Activated CD4-positive, alpha-beta T cell treated with anti-CD3 and anti-CD28 coated beads for 1 hour (primary cell): ENCODE data around the gene USP19.

Experiments
- DNase-seq: peaks from one replicate; pipeline ENCODE4 v3.0.0-alpha.2; 2020

USP19 gene

DNA sequence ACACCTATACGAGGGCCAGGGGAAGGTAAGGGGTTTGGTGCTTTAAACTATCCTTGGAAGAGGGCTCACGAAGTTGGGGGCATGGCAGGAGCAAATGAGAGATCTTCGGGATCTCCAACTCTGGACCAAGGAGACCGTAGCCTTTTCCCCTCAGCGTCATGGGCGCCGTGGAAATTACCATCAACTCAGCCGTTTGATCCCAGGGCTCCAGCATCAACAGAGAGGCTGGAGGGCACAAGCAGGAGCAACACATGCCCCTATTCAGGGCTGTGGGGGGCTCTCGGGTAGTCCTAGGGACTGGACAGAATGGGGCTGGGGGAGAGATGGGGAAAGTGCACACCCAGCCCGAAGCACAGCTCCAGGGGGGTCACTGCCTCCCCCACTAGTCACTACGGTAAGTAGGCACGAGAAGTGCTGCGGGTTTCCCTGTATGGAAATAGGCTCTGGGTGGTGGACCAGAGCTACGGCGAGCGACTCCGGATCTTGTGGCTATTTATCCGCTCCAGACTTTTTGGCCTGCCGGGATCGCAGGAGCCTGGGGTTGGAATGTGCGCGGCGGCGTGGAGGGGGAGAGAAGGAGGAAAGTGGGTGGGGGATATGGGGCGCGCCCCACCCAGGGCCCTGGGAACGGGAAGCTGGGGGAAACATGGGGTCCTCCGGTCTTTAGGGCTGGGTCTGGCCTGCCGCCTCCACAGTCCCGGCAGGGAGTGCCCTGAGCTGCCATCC lies 12.8 kb upstream of the USP19 start:
- no peak for DNase-seq

DNA sequence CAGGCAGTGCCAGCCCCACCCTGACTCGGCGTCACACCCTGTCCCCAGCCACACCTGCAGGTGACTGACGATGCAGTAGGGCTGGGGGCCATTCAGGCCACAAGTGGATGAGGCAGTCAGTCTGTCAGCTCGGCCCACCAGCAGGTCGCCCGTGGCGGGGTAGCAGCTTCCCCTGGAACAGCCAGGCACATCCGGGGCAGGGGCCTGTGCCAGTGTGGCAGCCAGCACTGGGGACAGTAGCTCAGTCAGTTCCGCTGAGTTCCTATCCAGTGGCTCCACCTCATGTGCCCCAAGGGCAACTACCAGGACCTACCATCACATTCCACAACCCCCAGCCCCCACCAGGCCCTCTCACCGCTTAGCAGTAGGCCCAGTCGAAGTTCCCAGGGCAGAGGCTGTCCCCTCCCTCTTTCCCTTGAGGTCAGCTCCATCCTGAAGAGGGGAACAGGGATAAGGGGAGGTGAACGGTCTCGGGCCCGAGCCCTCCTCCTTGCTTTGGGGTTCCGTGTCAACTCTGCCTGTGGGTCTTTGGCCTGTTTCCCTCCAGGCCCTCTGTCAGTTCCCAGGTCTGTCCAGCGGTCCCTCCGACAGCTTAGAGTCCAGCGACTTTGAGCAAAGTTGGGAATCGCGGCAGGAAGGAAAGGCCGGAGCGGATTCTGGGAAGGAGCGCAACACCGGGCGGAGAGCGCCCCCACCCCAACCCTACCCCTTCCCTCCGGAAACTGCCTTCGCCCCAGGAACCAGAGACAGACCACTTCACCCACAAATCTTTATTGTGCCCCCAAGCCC lies 12.0 kb upstream of the USP19 start, which contains the start of gene LAMB2:
LAMB2 (minus strand) TSS at position 614 of the 789 bp plus-strand sequence; CDS start at position 431, 183 bp downstream.
- no peak for DNase-seq

DNA sequence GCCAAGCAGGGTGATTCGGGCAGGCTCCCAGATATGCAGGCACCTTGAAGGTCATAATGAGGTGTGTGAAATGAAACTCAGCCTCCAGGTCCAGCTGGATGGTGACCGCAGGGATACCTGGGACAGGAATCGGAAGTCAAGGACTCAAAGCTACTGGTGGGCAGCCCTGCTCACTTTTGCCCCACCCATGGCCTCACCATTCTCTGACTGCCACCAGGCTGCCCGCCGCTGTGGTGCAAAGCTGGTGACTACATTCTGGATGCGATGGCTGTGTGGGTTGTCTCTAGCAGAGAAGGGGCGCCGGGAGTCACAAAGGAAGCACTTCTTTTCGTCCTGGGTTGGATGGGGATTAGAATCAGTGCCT lies 11.4 kb upstream of the USP19 start:
- no peak for DNase-seq

DNA sequence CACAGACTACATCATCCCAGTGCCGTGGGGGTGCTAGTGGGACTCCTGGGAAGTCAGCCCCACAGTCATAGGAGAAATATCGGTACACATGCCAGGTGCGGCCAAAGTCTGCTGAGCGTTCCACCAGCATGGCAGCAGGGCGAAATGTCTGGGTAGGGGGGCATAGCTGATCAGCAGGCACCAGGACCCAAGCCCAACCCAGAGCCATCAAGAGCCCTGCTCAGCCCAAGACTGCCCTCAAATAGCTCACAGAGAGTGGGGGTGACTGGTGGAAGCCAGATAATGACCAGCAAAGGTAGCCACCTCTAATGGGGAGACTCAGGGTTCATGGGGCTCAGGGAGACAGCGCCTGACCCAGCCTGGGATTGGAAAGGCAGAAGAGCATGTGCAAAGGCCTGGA lies 11.0 kb upstream of the USP19 start:
- no peak for DNase-seq

DNA sequence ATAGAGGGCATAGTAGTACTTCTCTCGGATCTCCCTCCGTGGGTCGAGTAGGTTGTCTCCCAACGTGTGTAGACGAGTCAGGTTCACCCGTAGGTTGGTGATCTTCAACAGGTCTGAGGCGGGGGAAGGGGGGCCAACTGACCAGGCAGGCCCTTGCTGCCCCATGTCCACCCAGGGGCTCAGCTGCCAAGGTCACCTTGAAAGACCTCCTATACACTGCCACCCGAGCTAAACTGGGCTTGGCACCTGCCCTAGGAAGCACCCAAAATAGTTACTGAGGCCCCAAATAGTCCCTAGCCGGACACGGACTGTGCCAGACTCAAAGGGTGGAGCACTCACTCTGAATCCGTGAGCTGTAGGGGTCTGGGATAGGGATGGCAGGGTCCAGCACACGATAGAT lies 10.4 kb upstream of the USP19 start:
- no peak for DNase-seq

DNA sequence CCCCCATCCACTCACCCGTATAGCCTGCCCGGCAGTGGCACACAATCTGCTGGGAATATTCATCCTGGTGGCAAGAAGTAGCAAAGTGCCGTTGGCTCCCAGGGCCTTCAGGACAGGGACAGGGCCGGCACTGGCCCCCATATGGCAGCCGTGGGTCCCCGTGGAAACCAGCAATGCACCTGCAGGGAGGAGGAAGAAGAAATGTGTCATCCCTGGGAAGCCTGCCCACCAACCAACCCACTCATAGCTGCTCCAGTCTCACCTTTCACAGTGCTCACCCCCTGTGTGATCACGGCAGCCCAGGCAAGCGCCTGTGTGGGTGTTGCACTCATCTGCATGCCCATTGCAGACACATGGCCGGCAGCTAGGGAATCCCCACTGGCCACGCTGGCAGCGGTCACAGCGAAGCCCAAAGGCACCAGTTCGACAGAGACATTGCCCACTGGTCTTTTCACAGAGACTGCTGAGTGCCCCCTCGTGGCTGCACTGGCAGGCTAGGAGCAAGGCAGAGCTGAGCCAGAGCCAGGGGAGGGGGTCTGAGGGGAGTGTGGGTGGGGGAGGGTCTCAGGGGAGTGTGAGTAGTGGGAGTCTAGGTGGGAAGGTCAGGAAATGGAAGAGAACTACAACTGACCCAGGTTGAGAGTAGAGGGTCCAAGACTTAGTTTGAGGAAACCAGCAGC lies 4.5 kb upstream of the USP19 start:
- no peak for DNase-seq

DNA sequence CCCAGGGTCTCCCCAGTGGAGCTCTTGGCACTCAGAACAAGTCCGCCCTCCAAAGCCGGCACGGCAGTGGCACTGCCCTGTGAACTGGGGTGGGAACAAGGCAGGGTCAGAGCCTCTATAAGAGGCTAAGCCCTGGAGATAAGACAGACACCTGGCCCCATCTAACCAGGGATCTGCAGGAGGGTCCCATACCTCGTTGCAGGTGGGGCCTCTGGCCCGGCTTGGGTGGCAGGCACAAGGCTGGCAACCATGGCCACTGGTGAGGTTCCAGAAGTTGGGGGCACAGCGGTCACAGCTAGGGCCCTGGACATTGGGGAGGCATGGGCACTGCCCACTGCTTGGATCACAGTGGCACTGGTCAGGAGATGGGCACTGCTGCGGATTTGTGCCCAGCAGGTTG lies 3.6 kb upstream of the USP19 start:
- no peak for DNase-seq

DNA sequence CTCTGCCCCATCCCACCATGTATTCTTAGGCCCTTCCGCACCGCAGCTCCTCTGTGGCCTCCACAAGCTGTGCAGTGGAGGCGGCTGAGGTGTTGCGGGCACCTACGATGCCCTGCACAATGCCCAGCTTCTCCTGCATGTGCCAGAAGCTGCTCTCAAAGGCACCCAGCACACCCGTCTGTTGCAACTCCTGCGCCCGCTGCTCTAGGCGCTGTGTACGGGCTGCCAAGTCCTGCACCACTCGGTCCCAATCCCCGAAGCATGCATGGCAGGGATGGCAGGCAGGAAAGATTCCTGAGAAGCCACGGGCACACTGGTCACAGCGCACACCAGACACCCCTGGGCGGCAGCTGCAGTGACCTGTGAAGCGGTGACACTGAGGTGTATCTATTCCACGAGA lies 3.1 kb upstream of the USP19 start:
- no peak for DNase-seq

DNA sequence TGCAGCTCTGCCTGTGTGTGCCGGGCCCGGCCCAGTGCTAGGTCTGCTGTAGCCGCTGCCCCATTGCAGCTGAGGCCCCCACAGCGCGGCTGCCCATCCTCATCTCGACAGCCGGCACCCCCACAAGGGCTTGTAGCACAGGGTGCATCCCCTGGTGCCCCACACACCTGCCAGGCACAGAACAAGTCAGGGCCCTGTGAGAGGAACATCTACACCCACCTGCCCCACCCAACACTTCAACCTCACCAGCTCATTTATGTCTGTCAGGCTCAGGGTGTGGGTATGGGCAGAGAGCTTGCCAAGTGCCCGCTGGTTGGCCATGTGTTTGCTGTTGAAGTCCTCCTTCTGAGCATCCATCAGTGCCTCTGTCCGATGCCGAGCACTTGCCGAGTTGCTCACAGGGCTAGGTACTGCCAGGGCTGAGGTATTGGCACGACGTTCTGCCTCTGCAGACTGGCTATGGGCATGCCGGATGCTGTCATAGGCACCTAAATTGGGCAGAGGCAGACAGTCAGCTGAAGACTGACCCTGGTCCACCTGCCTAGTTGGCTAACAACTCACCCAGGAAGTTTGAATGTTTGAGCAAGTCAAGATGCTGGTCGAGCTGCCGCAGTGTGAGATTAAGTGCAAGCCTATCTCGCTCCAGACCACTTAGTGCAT lies 2.4 kb upstream of the USP19 start:
- no peak for DNase-seq

DNA sequence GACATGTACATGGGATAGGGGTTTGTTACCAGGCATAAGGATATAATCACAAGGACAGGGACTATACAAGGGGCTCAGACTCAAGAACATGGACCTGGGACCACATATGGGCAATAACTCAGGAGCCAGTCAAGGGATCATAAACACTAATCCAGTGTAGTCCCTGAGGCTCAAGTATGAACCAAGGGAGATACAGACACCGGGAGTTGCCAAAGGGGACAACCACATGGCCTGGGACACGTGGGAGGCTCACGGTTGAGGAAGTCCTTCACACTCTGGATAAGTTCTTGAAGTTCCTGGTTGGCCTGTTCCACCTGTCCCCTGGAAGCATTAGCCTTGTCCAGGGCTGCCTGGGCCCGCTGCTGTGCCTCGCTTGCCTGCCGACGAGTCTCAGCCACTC lies 1.8 kb upstream of the USP19 start:
- no peak for DNase-seq

DNA sequence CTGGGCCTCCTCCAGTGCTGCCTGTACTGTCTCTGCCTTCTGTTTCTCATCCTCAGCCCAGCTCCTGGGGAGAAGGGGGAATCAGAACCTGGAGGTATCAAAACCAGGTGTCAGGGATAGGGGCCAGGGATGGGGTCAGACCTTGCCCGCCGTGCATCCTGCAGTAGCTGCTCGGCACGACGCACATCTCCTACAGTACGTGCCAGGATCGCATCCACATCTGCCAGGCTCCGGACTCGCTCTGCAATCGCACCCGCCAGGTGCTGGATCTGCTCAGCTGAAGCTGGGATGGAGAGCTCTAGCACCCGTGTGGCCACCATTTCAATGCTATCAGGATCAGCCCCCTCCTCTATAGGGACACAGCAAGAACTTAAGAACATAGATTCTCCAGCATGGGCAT lies 1.4 kb upstream of the USP19 start:
- DNase-seq = no peak

DNA sequence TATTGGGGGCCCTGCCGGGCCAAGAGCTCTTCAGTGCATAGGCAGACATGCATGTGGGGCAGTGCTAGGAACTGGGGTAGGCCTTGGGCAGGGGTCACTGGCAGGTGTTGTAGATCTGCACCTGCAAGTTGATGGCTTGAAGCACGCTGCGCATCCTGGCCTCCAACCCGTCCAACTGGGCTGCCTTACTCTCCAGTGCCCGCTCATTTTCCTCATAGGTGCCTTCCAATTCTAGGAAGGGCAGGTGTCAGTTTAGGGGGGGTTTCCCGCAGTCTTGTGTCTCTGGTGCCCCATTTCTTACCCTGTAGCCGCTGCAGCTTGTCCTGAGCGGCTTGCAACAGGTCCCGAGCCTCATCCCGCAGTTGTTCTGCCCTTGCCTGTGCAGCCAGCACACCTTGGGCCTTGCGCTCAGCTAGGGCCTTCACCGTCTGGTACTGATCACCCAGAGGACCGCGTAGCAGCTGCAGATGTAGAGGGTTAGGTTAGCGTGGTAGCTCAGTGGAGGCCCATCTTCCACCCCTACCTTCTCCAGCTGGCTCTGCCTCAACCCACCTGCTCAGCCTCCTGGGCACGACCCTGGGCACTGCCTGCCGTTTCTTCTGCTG lies 611 bp upstream of the USP19 start:
- DNase-seq = no peak

DNA sequence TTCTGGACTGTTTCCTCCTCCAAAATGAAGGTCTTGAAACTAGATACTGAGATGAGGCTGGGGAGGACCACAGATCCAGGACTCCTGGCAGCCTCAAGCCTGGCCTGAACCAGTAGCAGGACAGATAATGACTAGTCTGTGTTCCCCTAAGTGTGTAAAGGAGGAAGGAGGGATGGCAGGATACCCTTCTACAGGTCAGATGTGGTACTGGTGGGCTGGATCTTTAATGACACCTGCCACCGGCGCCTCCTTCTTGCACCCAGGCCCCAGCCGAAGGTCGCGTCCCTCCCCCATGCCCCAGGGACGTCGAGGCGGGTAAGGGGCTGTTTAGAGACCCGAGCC lies 556 bp downstream of the USP19 start:
- no peak for DNase-seq

DNA sequence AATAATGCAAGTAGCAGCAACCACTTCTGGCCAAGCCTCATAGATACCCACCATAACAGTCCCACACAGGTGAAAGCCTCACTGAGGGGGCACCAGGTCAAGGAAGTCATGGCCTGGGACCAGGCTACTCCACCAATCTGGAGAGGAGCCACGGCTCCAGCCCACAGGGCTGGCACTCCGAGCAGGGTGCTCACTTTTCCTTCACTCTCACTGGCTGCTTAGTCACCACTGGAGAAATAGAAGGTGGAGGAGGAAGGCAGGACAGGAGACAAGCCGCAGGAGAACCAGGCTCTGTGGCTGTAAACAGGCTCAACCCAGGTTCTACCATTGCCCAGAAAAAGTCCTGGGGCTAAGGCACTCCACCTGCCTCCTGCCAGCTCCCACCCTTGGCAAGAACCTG lies 1.2 kb downstream of the USP19 start:
- no peak for DNase-seq

DNA sequence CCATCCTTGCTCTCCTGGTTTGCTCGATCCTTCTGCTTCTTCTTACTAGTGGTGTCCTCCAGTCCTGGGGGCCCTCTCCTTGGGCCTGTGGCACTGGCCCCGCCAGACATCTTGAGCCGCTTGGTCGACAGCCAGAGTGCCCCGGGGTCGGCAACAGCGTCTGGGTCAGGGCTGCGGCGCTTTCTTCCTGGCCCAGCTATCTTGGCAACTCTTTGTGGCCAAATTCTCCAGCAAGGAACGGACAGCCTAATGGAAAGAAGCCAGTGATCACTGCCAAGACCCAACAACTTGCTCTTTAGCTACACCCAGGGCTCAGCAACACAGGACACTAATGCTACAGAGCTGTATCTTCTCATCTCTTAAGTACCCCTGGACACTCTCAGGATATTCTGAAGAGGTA lies 1.6 kb downstream of the USP19 start:
- no peak for DNase-seq

DNA sequence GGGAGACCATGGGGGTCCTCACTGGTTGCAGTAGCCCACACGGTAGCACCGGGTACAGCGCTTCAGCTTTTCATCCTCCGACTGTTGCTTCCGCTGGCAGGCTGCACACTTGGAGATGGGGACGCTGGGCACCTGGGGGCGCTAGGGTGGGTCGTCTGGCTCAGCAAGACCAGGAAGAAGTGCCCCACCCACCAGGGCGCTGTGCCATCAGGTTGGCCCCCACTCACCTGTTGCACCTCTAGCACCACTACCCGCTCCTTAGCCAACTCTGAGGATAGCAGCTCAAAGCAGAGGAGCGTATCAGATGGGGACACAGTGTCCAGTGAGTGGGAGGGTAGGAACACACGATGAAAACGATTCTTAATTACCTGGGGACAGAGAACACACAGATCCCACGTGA lies 8.4 kb downstream of the USP19 start:
- no peak for DNase-seq

DNA sequence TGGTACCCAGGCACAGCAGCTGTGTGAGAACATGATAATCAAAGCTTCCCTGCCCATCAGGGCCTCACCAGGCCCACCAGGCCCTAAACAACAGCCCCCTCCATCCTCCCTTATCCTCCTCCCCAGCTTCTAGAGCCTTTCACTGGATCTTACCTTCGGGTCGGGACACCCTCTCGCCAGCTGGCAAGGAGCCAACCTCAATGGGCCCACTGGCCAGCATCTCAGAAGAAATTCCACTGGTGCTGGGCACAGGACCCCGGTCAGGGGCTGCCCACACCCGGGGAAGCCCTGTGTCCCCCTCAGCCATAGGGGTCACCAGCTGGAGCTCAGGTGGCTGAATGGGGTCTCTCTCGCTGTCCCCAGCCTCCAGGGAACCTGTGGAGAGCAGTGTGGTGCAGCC lies 9.3 kb downstream of the USP19 start:
- no peak for DNase-seq

DNA sequence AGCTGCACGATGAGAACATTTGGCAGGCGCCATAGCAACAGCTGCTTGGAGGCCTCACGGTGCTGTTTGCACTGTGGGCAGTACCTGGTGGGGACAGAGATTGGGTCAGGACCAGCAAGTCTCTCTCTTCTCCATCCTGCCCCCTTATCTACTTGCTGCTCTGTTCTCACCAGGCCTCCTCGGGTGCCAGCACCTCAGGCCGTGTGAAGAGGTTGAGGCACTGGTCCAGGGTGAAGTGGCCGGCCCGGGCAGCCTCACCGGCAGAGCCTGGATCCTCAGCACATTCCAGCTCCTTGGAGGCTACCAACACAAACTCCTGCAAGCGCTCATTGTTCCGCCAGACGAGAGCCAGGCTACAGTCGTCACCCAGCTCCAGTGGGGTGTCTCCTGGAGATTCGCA lies 9.8 kb downstream of the USP19 start:
- DNase-seq = no peak

DNA sequence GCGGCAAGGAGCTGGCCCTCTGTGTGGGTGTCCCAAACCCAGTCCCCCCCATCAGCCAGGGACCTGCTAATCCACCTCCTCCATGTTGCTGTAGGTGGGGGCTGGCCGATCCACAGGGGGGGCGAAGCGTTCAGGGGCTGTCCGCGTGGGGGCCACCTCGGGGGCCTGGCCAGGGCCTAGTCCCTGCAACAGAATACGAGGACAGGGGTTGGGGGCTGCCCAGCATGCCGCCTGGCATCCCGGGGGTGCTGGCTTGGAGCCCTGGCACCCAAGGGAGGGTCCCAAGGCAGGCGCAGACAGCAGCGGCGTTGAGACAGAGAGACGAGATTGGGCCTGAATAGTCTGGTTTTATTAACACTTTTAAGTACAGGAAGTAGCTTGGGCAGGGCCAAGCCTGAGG lies 12.3 kb downstream of the USP19 start:
- no peak for DNase-seq

DNA sequence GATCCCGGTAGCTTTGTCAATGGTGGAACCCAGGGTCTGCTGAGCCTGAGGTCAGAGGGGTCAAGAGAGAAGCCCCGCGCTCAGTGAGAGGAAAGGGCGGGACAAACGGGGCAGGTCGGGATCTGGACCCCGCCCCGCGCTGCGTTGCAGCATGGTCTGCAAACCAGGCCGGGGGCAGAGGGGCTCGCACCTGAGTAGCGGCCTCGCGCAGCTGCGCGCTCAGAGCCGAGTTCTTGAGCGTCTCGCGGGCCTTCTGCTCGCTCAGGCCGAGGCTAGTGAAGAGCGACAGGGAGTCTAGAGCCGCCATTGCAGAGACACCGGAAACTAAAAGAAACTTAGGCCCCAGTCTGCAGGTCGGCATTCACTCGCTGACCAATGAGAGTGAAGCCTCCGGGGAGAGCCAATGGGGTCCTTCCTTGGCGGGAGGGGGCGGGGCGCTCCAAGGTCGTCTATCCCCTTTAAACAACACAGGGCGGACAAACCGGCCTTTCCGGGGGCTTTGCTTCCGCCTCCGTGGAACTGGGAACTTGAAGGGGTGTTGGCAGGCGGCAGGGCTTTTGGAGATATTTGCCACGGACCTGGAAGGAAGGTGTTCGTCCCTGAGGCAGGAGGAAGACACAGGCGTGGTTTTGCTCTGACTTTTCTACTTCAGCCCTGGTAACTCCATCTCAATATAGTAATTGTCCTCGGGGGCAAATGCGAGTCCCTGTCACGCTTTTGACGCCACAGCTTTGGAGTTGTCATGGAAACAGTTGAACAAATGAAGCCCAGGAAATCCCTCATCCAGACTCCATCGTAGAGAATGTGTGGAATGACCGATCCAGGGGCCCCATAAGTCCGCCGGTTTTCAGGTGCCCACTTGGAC lies 16.0 kb downstream of the USP19 start, which contains the start of gene QARS1:
QARS1 (minus strand) TSS at position 331 of the 865 bp plus-strand sequence; CDS start at position 307, 24 bp downstream.
- peak; percentile 78 for DNase-seq

DNA sequence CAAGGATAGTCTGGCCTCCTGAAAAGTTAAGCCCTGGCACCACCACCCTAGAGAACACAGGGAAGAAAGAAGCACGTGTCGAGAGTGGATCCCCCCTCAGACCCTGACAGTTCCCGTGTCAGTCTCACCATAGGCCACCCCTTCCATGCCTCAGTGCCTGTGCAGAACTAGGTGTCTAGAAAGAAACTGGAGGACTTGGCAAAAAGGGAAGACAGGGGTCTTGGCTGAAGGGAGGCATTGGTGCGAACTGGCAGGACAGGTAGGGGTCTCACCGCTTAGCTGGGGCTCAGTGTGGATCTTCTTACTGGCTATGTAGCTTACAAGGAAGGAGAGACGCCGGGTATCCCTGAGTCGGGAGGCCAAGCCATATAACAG lies 16.6 kb downstream of the USP19 start:
- DNase-seq = no peak

DNA sequence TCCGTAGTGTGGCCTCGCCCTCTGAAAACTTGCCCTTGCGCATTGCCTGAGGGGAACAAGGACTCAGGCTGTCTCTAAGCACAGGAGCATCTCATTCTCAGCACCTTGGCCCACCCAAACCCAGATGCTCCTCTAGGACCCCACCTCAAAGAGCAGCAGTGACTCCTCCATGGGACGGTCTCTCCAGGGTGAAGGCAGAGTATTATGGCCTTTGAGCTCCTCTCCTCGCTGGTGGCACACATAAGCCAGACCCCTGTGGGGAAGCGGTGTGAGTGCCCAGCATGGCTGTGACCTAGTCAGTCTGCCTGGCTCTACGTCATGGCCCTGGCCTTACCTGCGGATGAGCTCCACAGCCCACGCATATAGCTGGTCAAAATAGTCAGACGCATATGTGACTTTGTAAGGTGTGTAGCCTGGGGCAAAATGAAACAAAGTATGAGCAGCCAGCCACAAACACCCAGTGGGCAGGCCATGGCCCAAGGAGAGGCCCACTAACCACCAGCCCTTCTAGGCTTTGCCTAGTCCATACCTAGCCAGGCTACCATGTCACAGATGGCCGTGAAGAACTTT lies 20.5 kb downstream of the USP19 start:
- DNase-seq = no peak
